Esophagus muscularis mucosa (tissue), 4 donors: ENCODE results near the gene ZNF83. TPM values are rescaled to one million over a fixed set of nuclear protein-coding genes. Genes with fewer than 3 reads are reported as not detected.
A peak's percentile ranks its signal among the peaks of the same experiment; 100 is the strongest.
"Not testable (repeated sequence)": the region's sequence is repeated elsewhere in the genome, so short reads cannot be mapped to it uniquely, and the experiment has no call there.

Source experiments
- DNase-seq: peaks from one replicate; pipeline ENCODE4 v3.0.0-alpha.2; 2017; ENCODE audit errors: extremely low spot score
- H3K27ac ChIP-seq, 4 donors: fragments of 200-600 bp; sonication (generic); replicated peaks in 1 of 4; 1 replicate in 3 of 4; 2 replicates in 1 of 4; pipeline ENCODE4 v1.5.1; 2016 to 2019; ENCODE audit warnings: mild to moderate bottlenecking in 1 of 4
- H3K27me3 ChIP-seq, 4 donors: fragments of 200-600 bp; sonication (generic); one replicate each; pipeline versions ENCODE4 v1.5.1 to v1.6.0; 2016 to 2019
- H3K36me3 ChIP-seq, 4 donors: fragments of 200-600 bp; sonication (generic); one replicate each; pipeline ENCODE4 v1.5.1; 2016 to 2019
- H3K4me1 ChIP-seq, 4 donors: fragments of 200-600 bp; sonication (generic); one replicate each; pipeline ENCODE4 v1.5.1; 2016 to 2019
- H3K4me3 ChIP-seq, 4 donors: fragments of 200-600 bp; sonication (generic); 1 replicate in 2 of 4; 2 replicates in 2 of 4; pipeline ENCODE4 v1.5.1; 2016 to 2019; ENCODE audit warnings: mild to moderate bottlenecking in 4 of 4, moderate library complexity in 1 of 4
- H3K9me3 ChIP-seq, 4 donors: fragments of 200-600 bp; sonication (generic); 1 replicate in 3 of 4; 2 replicates in 1 of 4; pipeline ENCODE4 v1.5.1; 2016 to 2019
- CTCF ChIP-seq, 3 experiments: fragments of 200-600 bp in 2 of 3; fragments of 450-650 bp in 1 of 3; sonication (generic) in 2 of 3; IDR thresholded peaks; one replicate each; pipeline ENCODE4 v1.5.1; 2017 to 2019; ENCODE audit warnings: antibody characterized with exemption in 3 of 3, mild to moderate bottlenecking in 2 of 3, moderate library complexity in 1 of 3
- EP300 ChIP-seq: sonication (generic); formaldehyde crosslinking; IDR thresholded peaks from one replicate; pipeline ENCODE4 v1.6.1; 2017; ENCODE audit warnings: antibody characterized with exemption
- POLR2A ChIP-seq: fragments of 450-650 bp; IDR thresholded peaks from one replicate; pipeline ENCODE4 v1.6.1; 2017; ENCODE audit warnings: antibody characterized with exemption, moderate library complexity, mild to moderate bottlenecking, low read depth
- POLR2AphosphoS5 ChIP-seq, 2 donors: sonication (generic); formaldehyde crosslinking; IDR thresholded peaks; one replicate each; pipeline ENCODE4 v1.6.1; 2017; ENCODE audit warnings: antibody characterized with exemption in 2 of 2
- WGBS: methylation state at CpG from one replicate; pipeline ENCODE4 v1.1.5; 2018; 5-methylcytosine and 5-hydroxymethylcytosine counted together
- intact Hi-C: fragments of 100-400 bp; cut with DNase I; formaldehyde crosslinking; loops from one replicate; pipeline ENCODE4 v1.15.1; 2023
- total RNA-seq, 4 donors: library from RNA; depleted of rRNA; stranded (reverse); fragments of >200 nt; gene quantifications; one replicate each; pipeline versions ENCODE4 v1.1.0 to v1.2.1, GENCODE V29; 2016

Gene ZNF83
- total RNA-seq, 4 donors from 2014 or later: 29.7 to 55.6 (median 34.1) TPM

DNA sequence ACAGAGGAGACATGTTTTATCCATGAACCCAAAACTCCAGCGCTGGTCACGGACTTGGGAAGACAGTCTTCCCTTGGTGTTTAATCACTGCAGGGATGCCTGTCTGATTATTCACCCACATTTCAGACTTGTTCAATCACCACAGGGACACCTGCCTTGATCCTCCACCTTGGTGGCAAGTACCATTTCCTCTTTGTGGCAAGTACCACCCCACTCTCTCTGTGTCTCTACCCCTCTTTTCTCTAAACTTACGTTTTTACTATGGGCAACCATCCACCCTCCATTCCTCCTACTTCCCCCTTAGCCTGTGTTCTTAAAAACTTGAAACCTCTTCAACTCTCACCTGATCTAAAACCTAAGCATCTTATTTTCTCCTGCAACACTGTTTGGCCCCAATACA is 16.8 kb downstream of the ZNF83 start:
- Histone ChIP-seq H3K4me1 (no peaks in the 10 kb centered on the region), H3K4me3 (no peak overlapping the region), H3K27me3 (no peaks in the 10 kb centered on the region), H3K9me3 (no peaks in the 10 kb centered on the region), H3K36me3 (peaks cover 27 to 95% (median 50%) of the 10 kb centered on the region in 4 donors), H3K27ac (no peak overlapping the region)
- no peak for DNase-seq
- intact Hi-C loops: no loop called here
- TF ChIP-seq POLR2A (no peak), EP300 (no peak)
- WGBS: 91% methylated on average over 3 of the region's 3 CpGs

GRCh38 chr19:52613299-52613906 is 24.8 kb downstream of the ZNF83 start:
- Histone ChIP-seq H3K9me3 (no peaks in the 10 kb centered on the region), H3K36me3 (peaks cover 43 to 63% (median 51%) of the 10 kb centered on the region in 4 donors), H3K4me1 (no peaks in the 10 kb centered on the region), H3K4me3 (no peak overlapping the region), H3K27ac (no peak overlapping the region), H3K27me3 (no peaks in the 10 kb centered on the region)
- TF ChIP-seq POLR2A: no peak
- TF ChIP-seq CTCF (IDR thresholded peaks at IDR 0.05): no peak
- no peak for TF ChIP-seq EP300
- TF ChIP-seq POLR2AphosphoS5 (IDR thresholded peaks at IDR 0.05): no peak
- WGBS: 95% methylated on average over 5 of the region's 5 CpGs
- no peak for DNase-seq
- intact Hi-C loops: no loop called here

- H3K27ac ChIP-seq: peak overlapping the region in 2 of 4 donors; percentile 42 to 84
Observed at GRCh38 chr19:52603558-52604207, 34.5 kb downstream of the ZNF83 start.

DNA sequence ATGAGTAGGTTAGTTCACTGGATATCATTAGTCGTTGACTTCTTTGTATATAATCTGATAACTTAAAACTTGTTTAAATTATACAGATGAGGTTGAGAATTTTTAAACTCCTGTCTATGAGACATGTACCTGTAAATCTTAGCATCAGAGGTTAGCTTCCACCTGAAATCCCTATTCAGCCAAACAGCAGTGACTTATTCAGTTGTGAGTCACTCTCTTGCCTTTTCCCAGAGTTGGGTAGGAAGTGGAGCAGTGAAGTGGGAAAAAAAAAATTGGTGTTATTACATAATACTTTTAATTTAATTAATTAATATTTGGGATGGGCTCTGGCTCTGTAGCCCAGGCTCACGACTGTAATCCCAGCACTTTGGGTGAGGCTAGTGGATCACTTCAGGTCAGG is 35.2 kb downstream of the ZNF83 start:
- H3K4me1 ChIP-seq: peaks cover 14 to 23% (median 18%) of the 10 kb centered on the region in 4 donors
- no peak overlapping the region for H3K4me3 ChIP-seq
- no peaks in the 10 kb centered on the region for H3K27me3 ChIP-seq
- DNase-seq: no peak
- H3K9me3 ChIP-seq: no peaks in the 10 kb centered on the region
- 82% methylated on average over 2 of the region's 2 CpGs for WGBS
- peak overlapping the region in 2 of 4 donors; percentile 42 to 84 for H3K27ac ChIP-seq
- no peaks in the 10 kb centered on the region for H3K36me3 ChIP-seq
- no peak for TF ChIP-seq POLR2A
- no peak for TF ChIP-seq CTCF (IDR thresholded peaks at IDR 0.05)
- TF ChIP-seq EP300: no peak
- no peak for TF ChIP-seq POLR2AphosphoS5 (IDR thresholded peaks at IDR 0.05)
- intact Hi-C loops: loop anchor here (5.0 kb wide), 1 partner anchor 34 kb away; the partner anchor contains the start of gene ZNF83

More at GRCh38 chr19:52603558-52604207, 34.5 kb downstream of the ZNF83 start:
- no peak for DNase-seq
- 82% methylated on average over 14 of the region's 14 CpGs for WGBS
- no peak overlapping the region for H3K4me3 ChIP-seq
- intact Hi-C loops: loop anchor here (5.0 kb wide), 1 partner anchor 34 kb away; the partner anchor contains the start of gene ZNF83
- no peak for TF ChIP-seq EP300
- peaks cover 14 to 23% (median 18%) of the 10 kb centered on the region in 4 donors for H3K4me1 ChIP-seq
- no peaks in the 10 kb centered on the region for H3K27me3 ChIP-seq
- H3K9me3 ChIP-seq: no peaks in the 10 kb centered on the region
- no peaks in the 10 kb centered on the region for H3K36me3 ChIP-seq

GRCh38 chr19:52601974-52602366 is 36.2 kb downstream of the ZNF83 start:
- Histone ChIP-seq H3K4me3 (peak overlapping the region; percentile 65 to 82 (median 72)), H3K27ac (peak overlapping the region; percentile 76 to 87 (median 82)), H3K4me1 (peaks cover 14 to 23% (median 18%) of the 10 kb centered on the region in 4 donors)
- peak in 1 of 3 experiments; percentile 27 for TF ChIP-seq CTCF (IDR thresholded peaks at IDR 0.05)
- not testable (repeated sequence) for H3K27me3 ChIP-seq, DNase-seq, H3K9me3 ChIP-seq, H3K36me3 ChIP-seq
- intact Hi-C loops: loop anchor here (5.0 kb wide), 1 partner anchor 35 kb away; the partner anchor contains the start of gene ZNF83
- WGBS: 56% methylated on average over 3 of the region's 3 CpGs
